Stimulated activated CD8-positive, alpha-beta memory T cell treated with anti-CD3 and anti-CD28 coated beads, Interleukin-4, amount 100 ng/mL, for 48 hours (primary cell): Measurements from ENCODE around the gene DOK7.
"Not testable (repeated sequence)": the region's sequence is repeated elsewhere in the genome, so short reads cannot be mapped to it uniquely, and the experiment has no call there.

Source experiments
- DNase-seq: peaks from one replicate; pipeline ENCODE4 v3.0.0-alpha.2; 2020

Gene DOK7

DNA sequence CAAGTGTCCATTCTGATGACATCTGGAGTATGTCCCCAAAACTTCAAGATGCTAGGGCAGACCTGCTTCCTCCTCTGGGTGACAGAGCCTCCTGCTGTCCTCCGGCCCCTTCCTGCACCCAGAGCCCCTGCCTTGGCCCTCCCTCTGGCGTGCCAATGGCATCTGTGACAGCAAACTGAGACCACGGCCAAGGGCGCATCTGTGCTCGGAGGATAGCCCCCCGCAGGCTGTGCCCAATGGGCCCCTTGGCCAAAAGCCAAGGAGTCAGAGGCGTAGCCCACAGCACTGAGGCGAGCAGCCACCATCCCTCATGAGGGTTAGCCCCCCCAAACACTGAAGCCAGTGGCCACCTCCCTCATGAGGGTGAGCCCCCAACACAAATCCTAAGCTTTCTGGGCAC, 61.2 kb downstream of the DOK7 start:
- no peak for DNase-seq

DNA sequence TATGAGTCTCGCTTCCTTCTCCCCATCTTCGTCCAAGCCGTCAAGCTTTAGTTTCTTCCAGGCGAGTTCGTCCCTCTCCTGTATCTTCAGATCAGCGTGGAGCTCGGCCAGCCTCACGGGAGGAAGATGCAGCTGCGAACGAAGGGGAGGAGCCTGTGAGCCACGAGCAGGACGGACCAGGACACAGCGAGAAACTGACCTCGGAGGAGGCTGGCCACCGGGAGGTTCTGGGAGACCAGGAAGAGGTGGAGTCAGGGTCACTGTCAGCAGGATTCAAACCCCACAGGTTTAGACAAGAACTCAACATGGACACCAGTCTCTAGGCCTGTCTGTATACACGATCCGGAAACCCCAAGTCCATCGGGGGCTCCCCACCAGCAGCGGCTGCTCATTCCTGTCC, 61.8 kb downstream of the DOK7 start:
- DNase-seq: no peak

DNA sequence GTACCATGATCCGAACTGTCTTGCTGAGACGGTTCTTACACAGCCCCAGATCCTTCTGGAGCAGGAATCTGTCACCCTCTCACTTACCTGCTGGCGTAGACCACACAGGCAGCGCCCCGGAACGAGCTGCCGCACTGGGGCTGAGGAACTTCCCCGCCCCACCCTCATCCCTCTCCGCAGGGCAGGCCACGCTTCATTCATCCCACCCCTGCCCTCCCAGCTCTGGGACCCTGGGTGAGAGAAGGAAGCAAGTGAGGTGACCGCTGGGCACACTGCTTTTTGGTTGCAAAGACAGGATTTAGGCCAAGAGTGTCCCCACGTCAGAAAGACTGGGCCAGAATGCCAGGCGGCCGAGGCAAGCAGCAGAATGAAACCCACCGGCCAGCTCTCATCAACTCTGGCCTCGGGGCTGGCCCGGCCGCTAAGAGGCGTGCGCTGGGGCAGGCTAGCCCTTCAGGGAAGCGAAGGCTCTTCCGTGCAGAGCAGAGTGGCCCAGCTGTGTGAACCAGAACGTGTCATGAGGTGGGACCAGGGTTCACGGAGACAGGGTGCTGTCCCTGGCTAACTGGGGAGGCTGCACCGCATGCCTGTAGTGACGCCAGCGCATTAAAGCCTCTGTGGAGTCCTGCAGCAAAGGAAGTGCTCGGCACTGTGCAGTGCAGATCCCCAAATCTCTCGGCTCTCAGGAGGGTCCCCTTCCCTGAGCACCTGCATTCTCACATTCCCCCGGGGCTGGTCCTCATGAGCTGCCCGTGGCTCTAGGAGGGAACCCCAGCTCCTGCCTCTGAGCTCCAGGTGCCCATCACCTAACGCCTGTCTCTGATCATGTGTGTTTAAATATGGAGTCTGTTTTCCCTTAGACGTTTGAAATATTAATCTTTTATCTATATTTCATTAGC, 62.7 kb downstream of the DOK7 start:
- no peak for DNase-seq

DNA sequence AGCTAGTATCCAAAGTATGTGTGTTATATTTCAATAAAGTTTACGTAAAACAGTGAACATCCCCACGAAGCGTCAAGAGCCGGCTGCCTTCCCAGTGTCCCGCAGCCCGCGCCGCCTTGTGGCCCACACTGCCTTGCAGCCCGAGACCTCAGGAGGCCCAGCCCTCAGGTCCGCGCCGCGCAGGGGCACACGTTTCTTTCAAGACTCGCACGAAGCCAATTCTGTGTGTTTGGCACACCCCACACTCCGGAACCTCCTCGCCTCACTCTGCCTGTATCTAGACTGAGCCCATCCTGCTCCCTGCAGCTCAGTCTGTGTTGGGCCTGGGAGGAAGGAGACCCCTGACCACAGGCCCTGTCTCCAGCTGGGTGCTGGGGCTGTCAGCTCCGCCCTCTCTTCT, 63.4 kb downstream of the DOK7 start:
- DNase-seq: no peak

DNA sequence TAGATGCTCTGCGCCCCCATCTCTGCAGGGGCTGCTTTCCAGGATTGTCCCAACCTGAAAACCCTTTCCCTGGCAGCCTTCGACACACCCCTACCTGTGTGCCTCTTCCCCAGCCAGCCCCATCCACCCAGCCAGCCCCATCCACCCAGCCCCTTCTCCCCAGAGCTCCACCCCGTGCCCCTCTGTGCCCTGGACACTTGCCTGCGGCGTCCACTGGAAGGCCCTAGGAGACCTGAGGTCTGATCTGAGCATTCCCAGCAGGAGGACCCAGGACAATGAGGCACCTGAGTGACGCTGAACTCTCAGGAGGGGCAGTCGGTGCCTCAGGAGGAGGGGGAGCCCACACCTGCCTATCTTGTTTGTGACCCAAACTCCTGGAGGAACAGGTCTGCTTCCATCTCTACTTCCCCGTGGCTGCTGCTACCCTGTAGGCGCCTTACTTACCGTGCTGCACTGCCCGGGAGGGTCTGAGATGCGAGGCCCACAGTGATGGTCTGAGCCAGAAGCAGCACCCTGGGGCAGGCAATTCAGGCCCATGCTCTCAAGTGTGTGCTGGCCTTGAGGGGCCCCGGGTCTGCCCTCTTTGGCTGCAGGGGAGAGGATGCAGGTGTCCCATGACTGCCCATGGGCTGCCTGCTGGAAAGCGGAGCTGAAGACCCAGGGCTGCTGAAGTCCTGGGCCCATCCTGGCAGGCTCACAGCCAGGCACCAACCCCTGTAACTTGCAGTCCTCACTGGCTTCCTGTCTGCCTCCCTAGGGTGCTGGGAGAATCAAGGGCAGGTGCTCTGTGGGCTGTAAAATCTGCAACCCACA, 64.2 kb downstream of the DOK7 start:
- DNase-seq: no peak

DNA sequence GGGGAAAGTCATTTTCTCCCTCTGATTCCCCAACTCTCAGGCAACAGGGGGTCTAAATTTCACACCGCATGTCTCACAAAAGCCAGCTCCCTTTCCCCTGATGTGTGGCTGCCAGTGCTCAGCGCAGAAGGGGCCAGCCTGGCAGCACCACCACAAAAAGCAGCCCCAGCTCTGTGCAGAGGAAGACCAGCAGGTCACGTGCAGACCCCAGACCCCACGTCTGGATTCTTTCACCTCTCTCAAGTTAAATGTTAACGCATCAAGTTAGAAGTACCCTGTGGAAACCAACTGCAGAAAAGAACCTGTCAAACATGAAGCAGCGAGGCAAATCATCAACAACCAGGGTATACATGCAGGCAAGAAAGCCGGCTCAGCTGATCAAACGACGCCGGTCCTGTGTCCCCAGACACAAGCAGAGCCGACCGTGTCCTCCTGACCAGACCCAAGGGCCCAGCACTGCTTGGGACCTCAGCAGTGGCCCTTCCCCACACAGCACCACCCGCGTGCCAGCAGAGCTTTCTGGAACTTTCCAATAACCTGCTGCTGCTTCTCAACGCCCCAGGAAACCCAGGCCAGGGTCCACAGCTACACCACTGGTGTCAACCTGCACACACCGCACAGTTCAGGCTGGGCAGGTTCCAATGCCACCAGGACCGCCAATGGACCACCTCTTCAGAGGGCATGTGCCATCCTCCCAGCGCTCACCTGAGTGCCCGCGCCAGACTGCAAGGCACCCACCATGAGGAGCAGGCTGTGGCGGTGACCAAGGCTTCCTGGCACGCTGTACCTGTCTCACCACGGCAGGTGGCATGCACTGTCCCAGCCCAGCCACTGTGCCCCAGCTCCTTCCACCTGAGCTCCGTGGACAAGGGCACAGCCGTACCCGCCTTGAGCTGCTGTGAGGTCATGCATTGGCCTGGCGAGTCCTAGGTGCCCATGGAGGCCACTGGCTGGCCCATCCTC, 65.1 kb downstream of the DOK7 start:
- DNase-seq: no peak

DNA sequence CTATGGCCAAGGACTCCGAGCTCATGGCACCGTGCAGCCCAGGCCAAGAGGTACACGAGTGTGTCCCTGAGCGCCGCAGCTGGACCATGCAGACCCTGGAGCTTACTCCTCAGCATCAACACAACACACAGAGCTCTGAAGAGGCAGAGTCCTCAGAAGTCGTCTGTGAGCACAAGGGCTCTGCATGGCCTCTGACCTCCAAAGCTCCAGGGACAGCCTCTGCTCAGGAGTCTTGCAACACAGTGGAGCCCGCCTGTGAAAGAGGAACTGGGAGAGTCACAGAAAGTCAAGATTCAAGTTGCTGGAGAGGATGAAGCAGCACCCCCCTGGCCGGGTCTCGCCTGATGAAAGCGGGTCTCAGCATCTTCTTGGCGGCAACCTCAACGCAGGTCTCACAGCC, 66.3 kb downstream of the DOK7 start:
- no peak for DNase-seq

DNA sequence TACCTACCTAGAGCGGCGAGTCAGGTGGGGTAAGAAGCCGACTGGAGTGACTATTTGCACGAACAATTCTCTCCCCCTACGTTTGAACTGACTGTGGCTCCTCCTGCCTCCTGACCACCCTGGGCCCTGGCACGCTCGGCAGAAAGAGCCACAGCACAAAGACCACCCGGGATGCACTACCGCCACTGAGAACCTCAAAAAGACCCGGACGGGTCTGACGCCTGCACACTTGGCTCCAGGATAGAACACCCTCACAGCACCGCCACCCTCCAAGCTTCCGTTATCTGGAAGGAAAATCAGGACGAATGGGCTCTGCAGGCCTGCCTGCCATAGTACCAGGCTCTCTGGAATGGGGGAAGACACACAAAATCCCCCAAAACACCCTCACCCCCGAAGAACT, 66.9 kb downstream of the DOK7 start:
- DNase-seq: no peak

DNA sequence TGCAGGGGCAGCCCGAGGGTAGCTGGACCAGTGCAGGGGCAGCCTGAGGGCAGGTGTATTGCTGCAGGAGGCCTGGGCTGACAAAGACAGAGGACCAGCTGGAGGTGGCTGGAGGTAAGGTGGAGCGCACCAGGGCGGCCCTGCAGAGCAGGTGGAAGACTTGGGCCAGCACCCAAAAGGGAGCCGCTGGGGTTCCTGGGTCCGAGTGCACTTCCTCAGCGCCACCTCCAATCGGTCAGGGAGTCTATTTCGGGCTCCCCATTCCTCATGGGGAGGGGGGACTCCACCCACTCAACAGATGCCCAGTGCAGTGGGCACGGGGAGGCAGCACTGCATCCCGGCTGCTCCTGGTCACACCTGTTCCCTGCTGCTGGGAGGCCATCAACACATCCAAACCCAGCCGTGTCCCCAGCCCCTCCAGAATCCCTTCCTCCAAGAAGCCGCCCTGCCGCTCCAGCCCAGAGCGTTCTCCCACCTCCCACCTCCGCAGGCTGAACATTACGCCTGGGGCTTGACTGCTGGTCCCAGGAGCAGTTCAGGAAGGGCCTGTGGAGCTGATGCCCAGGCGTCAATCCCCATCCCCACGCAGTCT, 67.7 kb downstream of the DOK7 start:
- DNase-seq: no peak

DNA sequence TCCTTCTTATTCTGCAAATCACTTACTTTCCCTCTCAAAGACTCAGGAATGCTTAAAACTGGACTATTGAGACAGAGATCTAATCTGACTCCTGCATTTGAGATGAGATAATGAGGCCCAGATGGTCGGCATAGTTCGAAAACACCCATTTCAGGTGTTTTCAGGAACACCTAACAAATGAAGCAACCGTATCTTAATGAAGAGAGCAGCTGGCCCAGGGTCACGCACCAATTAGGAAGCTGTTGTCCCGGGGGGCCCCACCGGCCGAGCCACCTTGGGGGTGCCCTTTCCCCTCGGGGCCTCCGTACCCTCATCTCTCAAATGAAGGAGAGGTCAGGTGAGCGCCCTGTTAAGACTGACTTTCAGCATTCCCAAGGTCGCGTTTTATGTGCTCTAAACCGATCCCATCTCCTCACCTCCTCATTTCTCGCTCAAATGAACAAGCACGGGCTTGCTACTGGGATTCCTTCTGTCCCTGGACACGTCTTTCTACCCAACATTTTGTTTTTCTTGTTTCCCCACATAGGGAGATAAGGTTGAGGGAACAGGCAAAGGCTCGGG, 68.3 kb downstream of the DOK7 start:
- DNase-seq: no peak

DNA sequence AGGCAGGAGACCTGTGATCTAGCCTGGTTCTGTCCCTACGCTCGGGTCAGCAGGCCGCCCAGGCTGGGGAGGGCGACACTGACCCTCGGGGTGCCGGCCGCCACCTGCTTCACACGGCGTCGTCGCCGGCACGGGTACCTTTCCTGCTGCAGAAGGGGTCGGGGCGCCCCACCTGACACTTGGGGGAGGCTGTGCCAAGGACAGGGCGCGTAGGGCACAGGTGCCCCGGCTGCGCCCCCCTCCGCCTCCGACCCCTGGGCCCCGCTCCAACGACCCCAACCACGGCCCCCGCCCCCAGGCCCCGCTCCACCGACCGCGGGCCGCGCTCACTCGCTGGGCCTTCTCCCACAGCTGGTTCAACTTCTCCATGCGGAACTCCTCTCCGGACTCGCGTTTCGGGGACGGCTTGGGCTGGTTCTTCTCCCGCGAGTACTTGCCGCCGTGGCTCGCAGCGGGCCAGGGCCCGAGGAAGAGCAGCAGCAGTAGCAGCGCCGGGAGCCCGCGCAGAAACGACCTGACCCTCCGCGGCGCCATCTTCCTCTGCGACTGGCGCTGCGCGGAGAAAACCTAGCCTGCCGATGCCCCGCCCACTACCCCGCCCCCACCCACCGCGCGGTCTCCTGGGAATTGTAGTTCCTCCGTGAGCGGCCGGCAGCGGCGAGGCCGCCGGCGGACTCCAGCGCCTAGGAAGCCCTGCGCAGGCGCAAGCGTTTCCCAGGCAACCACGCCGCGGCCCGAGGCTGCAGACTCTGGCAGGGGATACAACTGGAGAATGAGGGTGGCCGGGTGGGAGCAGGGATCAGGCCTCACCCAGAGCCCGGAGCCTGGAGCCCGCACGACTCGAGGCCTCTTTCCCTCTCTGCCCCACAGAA, 69.0 kb downstream of the DOK7 start, which contains the start of gene LRPAP1:
Gene LRPAP1 (minus strand): TSS at position 544 of the 872 bp plus-strand sequence. CDS start 10 bp downstream, at position 534.
- peak; percentile 91 for DNase-seq

DNA sequence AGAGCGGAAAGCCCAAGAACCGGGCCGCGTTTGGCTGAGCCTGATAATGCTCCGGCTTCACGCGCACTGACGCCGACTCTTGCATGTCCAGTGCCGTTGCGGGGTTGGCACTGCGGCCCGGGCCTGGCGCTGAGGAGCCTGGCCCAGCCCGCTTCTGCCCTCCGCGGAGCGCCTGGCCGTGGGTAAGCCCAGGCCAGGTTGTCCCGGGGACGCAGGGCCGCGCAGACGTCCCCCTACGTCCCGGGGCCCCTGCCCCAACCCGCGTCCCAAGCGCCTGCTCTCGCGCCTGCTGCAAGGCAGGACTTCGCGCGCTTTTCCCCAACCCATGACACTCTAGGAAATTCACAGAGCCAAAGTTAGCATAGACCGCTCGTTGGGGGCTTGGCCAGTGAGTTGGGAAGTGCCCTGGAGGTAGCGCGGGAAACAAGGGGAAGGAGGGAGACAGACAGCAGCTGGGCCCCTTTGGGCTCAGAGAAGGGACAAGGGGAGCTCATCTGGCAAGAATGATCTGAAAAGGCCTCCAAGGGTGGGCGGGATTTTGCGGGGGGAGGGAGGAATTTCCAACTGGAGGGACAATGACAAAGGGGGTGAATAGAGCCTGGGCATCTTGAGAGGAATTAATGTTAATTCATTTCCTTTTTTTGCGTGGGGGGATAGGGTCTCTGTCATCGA, 69.8 kb downstream of the DOK7 start:
- no peak for DNase-seq

DNA sequence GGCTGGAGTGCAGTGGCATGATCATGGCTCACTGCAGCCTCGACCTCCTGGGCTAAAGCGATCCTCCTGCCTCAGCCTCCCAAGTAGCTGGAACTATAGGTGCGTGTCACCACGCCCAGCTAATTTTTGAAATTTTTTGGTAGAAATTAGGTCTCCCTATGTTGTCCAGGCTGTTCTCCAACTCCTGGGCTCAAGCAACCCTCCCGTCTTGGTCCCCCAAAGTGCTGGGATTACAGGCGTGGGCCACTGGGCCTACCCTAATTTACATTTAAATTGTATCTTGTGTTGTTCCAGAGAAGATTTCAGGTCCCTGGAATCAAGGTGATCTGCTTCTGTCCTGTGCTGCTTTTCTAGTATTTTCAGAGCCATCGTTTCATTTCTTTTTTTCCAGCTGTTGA, 70.3 kb downstream of the DOK7 start:
- DNase-seq: no peak

DNA sequence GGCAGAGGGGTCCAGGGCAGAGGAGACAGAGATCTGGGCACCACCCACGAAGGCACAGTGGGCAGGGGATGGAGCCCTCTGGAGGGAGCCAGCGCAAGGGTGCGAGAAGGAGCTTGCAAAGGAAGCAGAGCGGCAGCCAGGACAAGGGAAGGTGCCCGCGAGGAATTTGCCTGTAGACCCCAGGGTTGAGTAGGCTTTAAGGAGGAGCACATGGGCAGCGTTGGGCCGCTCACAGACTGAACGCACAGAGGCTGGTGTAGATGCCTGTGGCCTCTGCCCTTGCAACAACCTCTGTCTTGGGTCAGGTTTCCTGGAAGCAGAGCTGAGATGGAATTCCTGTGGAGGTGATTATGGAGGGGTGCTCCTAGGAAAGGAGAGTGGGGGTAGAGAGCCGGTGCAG, 72.7 kb downstream of the DOK7 start:
- not testable (repeated sequence) for DNase-seq

DNA sequence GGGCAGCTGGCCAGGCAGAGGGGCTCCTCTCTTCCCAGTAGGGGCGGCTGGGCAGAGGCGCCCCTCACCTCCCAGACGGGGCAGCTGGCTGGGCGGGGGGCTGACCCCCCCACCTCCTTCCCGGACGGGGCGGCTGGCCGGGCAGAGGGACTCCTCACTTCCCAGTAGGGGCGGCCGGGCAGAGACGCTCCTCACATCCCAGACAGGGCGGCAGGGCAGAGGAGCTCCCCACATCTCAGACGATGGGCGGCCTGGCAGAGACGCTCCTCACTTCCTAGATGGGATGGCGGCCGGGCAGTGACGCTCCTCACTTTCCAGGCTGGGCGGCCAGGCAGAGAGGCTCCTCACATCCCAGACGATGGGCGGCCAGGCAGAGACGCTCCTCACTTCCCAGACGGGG, 75.8 kb downstream of the DOK7 start:
- DNase-seq: not testable (repeated sequence)

DNA sequence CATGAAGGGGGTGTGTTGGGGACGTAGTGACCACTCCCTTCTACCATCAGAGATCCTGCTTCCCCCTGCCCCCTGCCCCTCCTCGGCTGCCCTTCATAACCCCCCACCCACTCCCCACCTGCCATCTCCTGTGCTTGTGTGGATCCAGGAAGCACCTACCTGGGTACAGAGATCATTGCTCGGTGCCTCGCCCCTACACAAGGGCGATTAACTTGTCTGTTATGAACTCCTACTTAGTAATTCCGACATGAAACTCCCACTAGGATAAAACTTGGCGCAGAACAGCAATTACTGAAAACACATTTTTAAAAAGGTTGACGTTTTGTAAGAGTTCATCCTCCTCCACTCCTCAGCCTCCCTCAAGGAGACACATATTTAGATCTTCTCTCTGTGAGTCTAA, 80.3 kb downstream of the DOK7 start:
- DNase-seq: not testable (repeated sequence)
